ENCODE results near the gene ENTPD1. TPM values are rescaled to one million over a fixed set of nuclear protein-coding genes. Genes with fewer than 3 reads are reported as not detected.
"Not testable (repeated sequence)": the region's sequence is repeated elsewhere in the genome, so short reads cannot be mapped to it uniquely, and the experiment has no call there.

ENTPD1 gene
- polyA plus RNA-seq, 3 donors: 22.2 to 27.0 (median 23.5) TPM

DNA sequence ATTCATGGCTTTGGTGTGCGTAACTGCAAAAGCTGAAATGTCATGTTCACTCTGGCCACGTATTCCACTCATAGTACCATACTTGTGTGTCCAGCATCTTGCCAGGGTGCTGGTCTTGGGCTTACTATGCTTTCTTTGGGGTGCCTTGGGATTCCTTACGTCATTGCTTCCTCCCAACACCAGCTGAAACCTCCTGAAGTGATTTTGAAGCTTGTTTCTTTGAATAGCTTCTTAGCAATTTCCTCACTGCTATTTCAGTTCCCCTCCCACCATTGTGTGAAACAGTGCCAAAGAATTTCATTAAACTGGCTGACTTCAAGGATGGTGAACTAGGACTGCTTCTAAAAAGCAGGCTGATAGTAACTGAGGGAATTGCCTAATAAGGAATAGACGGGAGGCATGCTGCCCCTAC is 36.9 kb downstream of the ENTPD1 start:
- DNase-seq (ENCODE audit: low read depth in 3 of 3, low spot score in 2 of 3): no peak

DNA sequence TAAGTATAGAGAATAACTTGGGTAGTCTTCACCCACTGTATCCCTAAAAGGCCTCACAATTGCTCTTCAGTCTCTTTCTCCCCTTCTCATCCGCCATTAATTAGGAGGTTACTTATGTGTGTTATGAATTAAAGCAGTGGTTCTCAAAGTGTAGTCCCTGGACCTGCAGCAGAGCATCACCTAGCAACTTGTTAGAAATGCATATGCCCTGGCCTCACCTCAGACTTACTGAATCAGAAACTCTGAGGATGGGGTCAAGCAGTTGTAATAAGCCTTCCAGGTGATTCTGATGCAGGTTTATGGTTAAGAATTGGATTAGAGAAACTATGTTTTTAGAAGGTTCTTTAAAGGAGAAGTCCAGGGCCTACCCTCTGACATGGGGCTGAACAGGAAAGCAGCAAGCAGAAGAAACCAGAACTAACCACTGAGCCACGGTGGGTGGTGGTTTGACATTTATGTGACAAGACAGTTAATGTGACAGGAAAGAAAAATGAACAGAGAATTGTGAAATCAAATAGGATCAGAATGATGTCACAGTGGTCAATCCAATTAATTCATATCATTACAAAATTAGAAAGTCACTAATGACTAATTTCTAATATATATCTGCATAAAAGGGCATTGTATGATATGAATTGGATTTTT is 37.6 kb downstream of the ENTPD1 start:
- no peak for DNase-seq (ENCODE audit: low read depth in 3 of 3, low spot score in 2 of 3)

DNA sequence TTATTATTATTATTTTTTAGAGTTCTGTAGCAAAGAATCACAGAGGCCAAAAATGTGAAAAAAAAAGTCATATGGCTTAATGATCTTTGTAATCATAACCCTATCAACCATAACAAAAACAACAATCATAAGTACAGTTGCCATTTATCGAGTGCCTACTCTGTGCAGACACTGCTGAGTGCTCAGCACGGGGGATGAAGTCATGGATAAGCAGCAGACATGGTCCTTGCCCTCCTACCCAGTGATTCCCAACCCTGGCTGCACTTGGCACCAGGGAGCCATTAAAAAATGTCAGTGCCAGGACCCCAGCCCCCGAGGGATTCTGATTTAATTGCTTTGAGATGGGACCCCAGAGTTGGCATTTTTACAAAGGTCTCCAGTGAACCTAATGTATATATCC is 38.2 kb downstream of the ENTPD1 start:
- no peak for DNase-seq (ENCODE audit: low read depth in 3 of 3, low spot score in 2 of 3)

DNA sequence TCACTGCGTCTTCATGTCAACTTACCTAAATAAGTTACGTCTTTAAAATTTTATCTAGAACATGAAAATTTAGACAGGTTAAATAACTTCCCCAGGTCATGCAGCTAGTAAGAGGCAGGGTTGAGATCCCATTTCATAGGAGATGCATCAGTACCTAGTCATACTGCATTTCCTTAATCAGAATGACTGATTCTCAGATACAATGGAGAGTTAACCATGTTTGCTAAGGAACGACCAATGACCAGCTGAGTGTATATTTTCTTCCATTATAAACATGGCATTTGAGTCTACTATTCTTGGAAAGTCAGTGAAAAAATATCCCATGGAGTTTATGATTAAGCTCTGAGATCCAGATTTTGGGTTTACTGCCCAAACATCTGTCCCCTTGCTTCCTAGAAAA is 39.6 kb downstream of the ENTPD1 start:
- no peak for DNase-seq (ENCODE audit: low read depth in 3 of 3, low spot score in 2 of 3)

DNA sequence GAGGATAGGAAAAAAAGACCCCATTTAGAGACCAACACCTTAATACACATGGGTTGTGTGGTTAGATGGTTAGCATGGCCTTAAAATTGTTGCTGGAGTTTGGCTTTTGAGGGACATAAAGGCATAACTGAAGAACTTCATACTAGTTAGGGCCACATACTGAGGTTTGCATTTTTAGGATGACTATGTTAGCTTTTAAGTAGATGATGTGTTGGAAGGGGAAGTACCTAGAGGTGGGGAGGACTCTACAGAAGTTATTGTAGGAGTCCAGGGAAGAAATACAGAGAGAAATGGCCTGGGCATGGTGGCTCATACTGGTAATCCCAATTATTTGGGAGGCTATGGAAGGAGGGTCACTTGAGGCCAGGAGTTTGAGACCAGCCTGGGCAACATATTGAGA is 40.5 kb downstream of the ENTPD1 start:
- no peak for DNase-seq (ENCODE audit: low read depth in 3 of 3, low spot score in 2 of 3)

DNA sequence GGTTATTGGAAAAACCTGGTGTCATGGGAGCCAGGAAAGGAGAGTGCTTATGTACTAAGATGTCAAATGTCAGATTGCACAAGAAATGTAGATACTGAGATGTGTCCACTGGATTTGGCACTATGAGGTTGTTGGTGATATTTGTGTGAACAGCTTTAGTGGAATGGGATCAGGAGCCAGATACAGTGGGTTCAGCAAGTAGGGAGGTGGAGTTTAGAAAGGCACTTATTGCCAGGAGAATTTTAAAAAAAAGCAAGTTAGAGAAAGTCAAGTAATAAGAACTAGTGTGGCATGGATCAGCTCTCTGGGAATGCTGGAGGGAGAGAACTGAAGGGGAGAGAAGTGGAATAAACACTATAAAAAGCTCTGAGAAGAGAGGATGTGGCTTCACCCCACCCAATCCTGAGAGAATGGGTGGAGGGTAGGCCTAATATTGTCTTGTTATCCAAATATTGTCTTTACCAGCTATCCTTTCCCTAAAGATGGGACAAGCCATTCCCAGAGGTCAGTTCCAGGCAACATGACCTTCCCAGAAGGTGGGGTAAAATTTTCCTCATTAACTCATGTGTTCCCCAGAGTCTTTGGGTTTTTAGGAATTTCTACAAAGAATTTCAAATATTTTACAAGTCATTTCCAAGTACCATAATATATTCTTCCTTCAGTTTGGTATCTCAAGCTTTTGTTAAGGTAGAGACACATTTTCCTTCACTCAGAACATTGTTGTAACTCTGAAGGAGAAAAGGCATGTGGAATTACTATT is 42.3 kb downstream of the ENTPD1 start:
- DNase-seq (ENCODE audit: low read depth in 3 of 3, low spot score in 2 of 3): no peak

DNA sequence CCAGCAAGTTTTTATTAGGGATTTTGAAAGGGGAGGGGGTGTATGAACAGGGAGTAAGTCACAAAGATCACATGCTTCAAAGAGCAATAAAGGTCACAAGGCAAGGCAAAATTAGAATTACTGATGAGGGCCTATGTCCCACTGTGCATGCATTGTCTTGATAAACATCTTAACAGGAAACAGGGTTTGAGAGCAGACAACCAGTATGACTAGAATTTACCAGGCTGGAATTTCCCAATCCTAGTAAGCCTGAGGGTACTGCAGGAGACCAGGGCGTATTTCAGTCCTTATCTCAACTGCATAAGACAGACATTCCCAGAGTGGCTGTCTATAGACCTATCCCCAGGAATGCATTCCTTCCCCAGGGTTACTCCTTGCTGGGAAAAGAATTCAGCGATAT is 44.3 kb downstream of the ENTPD1 start:
- DNase-seq (ENCODE audit: low read depth in 3 of 3, low spot score in 2 of 3): not testable (repeated sequence)

DNA sequence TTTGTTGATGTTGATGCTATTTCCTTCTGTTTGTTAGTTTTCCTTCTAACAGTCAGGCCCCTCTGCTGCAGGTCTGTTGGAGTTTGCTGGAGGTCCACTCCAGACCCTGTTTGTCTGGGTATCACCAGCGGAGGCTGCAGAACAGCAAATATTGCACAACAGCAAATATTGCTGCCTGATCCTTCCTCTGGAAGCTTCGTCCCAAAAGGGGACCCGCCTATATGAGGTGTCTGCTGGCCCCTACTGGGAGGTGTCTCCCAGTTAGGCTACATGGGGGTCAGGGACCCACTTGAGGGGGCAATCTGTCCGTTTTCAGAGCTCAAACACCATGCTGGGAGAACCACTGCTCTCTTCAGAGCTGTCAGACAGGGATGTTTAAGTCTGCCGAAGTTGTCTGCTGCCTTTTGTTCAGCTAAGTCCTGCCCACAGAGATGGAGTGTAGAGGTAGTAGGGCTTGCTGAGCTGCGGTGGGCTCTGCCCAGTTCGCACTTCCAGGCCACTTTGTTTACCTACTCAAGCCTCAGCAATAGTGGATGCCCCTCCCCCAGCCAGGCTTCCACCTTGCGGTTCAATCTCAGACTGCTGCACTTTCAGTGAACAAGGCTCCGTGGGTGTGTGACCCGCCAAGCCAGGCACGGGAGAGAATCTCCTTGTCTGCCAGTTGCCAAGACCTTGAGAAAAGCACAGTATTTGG is 50.9 kb downstream of the ENTPD1 start:
- DNase-seq (ENCODE audit: low read depth in 3 of 3, low spot score in 2 of 3): not testable (repeated sequence)

DNA sequence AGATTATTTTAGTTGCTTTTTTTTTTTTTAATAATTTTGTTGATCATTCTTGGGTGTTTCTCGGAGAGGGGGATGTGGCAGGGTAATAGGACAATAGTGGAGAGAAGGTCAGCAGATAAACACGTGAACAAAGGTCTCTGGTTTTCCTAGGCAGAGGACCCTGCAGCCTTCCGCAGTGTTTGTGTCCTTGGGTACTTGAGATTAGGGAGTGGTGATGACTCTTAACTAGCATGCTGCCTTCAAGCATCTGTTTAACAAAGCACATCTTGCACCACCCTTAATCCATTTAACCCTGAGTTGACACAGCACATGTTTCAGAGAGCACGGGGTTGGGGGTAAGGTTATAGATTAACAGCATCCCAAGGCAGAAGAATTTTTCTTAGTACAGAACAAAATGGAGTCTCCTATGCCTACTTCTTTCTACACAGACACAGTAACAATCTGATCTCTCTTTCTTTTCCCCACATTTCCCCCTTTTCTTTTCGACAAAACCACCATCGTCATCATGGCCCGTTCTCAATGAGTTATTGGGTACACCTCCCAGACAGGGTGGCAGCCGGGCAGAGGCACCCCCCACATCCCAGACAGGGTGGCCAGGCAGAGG is 52.8 kb downstream of the ENTPD1 start:
- DNase-seq (ENCODE audit: low read depth in 3 of 3, low spot score in 2 of 3): not testable (repeated sequence)

DNA sequence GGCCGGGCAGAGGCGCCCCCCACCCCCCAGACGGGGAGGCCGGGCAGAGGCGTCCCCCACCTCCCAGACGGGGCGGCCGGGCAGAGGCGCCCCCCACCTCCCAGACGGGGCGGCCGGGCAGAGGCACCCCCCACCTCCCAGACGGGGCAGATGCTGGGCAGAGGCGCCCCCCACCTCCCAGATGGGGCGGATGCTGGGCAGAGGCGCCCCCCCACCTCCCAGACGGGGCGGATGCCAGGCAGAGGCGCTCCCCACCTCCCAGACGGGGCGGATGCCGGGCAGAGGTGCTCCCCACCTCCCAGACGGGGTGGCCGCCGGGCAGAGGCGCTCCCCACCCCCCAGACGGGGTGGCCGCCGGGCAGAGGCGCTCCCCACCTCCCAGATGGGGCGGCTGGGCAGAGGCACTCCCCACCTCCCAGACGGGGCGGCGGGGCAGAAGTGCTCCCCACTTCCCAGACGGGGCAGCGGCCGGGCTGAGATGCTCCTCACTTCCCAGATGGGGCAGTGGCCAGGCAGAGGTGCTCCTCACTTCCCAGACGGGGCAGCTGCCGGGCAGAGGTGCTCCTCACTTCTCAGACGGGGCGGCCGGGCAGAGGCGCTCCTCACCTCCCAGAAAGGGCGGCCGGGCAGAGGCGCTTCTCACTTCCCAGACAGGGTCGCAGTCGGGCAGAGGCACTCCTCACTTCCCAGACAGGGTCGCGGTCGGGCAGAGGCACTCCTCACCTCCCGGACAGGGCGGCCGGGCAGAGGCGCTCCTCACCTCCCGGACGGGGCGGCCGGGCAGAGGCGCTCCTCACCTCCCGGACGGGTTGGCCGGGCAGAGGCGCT is 53.6 kb downstream of the ENTPD1 start:
- no peak for DNase-seq (ENCODE audit: low read depth in 3 of 3, low spot score in 2 of 3)

DNA sequence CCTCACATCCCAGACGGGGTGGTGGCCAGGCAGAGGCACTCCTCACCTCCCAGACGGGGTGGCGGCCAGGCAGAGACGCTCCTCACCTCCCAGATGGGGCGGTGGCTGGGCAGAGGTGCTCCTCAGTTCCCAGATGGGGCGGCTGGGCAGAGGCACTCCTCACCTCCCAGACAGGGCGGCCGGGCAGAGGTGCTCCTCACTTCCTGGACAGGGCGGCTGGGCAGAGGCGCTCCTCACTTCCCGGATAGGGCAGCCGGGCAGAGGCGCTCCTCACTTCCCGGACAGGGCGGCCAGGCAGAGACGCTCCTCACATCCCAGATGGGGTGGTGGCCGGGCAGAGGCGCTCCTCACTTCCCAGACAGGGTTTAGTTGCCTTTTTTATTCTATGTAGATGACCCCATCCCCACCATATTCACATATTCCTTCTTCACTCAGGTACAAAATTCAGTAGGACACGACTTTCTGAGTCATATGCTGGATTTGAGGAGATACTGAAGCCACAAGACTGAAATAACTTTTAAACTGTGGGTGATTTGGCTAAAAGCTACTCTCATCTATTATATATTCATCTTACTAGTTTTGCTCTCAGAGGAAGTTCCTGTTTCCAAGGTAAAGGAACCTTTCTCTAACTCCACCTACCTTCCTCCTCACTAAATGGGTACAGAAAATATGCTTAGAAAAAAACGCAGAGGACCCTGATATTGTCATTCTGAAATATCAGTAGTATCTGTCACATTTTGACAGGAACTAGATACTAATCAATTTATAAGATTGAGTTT is 54.4 kb downstream of the ENTPD1 start:
- no peak for DNase-seq (ENCODE audit: low read depth in 3 of 3, low spot score in 2 of 3)

DNA sequence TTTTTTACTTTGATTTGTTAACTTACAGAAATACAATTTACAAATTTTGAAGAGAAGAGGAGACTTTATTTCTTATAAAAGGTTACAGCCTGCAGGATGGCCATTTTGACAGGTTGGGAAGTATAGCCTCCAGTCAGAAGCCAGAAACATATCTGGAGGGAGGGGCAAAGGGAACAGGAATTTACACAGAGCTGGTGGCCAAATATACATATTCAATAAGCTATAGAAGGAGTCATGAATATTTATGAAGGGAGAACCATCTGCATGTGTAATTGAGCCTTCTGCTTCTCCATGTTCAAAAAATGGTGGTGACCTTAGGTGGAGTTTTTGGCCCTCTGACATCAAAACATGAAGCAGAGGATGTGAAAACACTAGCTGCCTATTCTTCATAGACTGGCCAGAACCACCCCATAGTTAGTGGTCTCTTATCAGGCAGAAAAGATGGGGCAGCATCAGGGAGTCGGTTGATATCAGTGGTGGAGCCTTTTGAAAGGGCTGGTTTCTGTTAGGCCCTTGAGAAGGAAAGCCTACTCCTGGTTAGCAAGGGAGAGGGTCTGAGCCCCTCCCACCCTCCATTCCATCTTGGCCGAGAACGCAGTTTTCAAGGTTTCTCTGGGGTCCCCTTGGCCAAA is 57.2 kb downstream of the ENTPD1 start:
- no peak for DNase-seq (ENCODE audit: low read depth in 3 of 3, low spot score in 2 of 3)

DNA sequence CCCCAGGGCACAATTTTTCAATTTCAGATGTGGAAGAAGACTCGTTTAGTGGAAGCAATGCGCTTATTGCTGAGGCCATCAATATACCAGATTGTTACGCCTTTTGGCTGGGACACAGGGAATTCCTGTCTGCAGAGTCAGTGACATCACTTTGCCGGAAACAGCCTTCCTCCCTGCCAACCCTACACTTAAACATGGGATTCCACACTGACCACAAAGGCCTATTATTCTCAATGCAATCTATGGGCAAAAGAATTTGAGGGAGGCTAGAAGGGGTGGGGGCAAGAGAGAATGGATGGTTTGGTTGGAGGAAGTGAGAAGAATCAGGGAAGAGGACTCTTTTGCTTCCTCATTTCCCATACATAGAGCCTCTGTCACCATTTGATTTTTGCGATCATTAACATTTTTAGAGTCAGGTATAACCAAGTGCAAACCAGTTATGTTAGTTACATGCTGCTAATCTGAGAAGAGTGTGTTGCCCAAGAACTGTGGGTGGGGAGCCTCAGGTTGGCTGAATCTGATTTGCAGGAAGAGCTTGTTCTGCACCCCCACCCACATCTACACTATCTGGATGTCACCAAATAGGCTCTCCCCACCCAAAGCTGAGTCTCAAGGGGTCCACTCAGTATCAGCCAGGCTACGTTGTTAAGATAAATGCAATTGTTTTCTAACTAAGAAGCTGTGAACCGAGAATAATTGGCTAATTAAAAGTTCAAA is 58.2 kb downstream of the ENTPD1 start:
- DNase-seq (ENCODE audit: low read depth in 3 of 3, low spot score in 2 of 3): no peak

DNA sequence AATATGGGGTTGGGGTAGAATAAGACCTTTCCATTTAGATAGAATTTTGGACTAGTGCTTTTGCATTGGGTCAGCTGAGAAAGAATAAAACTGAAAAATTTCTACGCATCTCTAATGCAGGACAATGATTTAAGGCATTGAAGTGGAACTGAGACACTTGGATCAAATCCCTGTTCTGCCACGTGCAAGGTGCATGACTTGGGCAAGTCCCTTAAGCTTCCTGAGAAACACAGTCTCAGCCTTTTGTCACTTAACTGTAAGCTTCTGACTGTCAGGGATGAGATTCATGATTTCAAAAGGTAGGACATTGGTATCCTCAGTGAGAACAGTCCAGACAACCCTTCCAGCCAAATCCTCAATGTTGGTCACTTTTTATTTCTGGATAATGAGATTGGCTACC is 59.2 kb downstream of the ENTPD1 start:
- DNase-seq (ENCODE audit: low read depth in 3 of 3, low spot score in 2 of 3): no peak

DNA sequence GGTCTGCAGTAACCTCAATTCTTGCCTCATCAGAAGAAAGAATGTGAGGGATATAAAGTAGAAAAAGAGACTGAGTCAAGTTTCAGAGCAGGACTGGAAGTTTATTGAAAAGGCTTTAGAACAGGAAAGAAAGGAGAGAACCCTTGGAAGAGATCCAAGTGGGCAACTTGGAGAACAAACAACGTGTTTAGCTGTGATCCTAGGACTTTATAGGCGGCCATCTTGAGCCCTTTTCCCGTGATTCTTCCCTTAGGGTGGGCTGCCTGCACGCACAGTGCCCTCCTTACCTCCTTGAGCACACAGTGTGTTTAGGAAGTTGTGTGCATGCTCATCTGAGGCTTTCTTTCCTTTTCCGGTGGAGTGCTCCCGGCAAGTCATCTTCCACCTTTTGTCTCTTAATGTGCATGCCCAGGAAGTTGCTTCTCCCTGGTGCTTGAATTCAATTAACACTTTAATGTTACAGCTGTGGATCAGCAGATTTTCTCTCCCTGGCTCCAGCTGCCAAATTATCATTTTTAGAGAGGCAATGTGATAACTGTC is 59.8 kb downstream of the ENTPD1 start:
- DNase-seq (ENCODE audit: low read depth in 3 of 3, low spot score in 2 of 3): no peak

DNA sequence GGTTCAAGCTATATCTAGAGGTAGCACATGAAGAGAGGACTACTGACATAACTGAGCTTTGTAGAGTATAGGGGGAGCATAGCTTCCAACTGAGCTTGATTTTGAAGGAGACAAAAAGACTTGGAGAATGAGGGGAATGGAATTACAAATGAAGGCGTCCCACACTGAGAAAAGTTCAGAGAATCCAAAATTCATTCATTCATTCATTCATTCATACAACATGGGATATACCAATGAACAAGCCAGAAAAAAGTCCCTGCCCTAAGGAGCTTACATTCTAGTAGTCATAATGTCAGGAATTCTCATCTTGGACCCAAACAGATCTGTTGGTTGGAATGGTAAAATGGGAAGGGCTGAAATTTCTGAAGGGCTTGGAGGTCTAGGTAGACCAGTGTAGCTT is 62.0 kb downstream of the ENTPD1 start:
- no peak for DNase-seq (ENCODE audit: low read depth in 3 of 3, low spot score in 2 of 3)

DNA sequence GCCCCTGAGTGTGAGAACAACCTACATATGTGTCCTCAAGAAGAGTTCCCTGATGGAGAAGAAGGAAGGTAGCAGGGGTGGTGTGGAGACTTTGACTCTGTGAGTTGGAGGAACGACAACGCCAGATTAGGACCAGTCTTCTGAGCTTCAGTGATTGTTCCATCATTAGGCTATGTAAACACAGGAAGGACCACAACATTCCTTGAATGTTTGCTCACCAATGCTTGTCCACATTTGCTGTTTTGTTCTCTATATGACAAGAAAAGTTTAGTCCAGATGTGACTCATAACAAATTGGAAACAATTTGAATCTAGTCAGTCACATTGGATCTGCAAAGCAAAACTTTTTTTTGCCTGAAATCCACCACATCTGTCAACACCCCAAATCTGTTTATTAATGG is 62.7 kb downstream of the ENTPD1 start:
- no peak for DNase-seq (ENCODE audit: low read depth in 3 of 3, low spot score in 2 of 3)

DNA sequence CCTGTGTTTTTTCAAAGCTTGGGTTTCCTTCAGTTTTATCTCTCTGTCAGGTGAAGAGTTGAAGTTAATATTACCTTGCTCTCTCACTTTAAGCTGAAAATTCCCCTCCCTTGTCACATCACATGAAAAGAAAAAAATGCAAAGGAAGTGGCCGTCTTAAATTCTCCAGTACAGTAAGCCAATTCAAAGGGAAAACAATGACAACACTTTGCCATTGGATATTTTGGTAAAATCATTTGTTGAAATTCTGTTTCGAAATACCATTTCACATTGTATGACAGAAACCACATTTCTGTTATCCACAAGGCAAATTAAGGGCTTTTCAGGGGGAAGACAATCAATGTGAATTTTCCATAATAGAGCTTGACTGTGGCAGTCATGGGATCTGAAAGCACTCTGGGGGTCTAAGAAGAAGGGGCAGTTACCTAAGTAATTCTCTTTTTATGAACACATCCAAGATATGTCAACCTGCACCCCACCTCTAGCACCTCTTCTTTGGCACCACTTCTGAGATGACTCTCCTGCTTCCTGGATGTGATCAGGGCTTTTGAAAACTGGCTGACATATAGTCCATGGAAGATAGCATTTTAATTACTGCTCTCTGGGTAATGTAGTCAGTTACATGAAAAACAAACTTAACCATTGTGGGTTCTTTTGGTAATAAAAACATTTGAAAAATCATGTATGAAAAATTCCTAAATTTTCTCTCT is 63.8 kb downstream of the ENTPD1 start:
- no peak for DNase-seq (ENCODE audit: low read depth in 3 of 3, low spot score in 2 of 3)
